Endothelial cell of umbilical vein (primary cell): ENCODE results near the gene LSG1. TPM values are rescaled to one million over a fixed set of nuclear protein-coding genes. Genes with fewer than 3 reads are reported as not detected.

Experiments used
- BruUV-seq: library from RNA; stranded (reverse); fragments of 400-500 nt; replicated peaks from 2 replicates; lab custom pipeline; 2021; lab: Mats Ljungman, UMichigan
- CTCF ChIA-PET: fragments of 300-600, 350-600 bp; sonication (Branson Sonifier 250); formaldehyde crosslinking; loops from one replicate; lab custom pipeline; 2021; ENCODE audit warnings: antibody characterized with exemption, inconsistent platforms; lab: Charles Lee
- POLR2A ChIA-PET: fragments of 300-600, 350-600 bp; sonication (Branson Sonifier 250); formaldehyde crosslinking; loops from one replicate; lab custom pipeline; 2021; ENCODE audit warnings: antibody characterized with exemption, inconsistent platforms; lab: Charles Lee
- DNase-seq: peaks from one replicate; pipeline ENCODE4 v3.0.0-alpha.2; 2011; ENCODE audit warnings: low read depth, low spot score
- FAIRE-seq: peaks from 2 replicates; lab custom pipeline; 2011; peaks lifted over from hg19 to GRCh38; lab: Jason Lieb, UNC
- H2AFZ ChIP-seq: 2 replicates; pipeline ENCODE4 v1.6.0; 2012; ENCODE audit warnings: low read depth, low read length, control low read depth, inconsistent platforms
- H3K27ac ChIP-seq: 2 replicates; pipeline ENCODE4 v1.5.1; 2011; ENCODE audit warnings: low read depth, mild to moderate bottlenecking, control low read depth, low read length, moderate library complexity; ENCODE audit not compliant: insufficient read depth
- H3K27me3 ChIP-seq, 2 experiments: 2 replicates each; pipeline versions ENCODE4 v1.6.0 to v1.6.1; 2011; ENCODE audit warnings: low read length in 2 of 2, mixed read lengths in 1 of 2; ENCODE audit not compliant: control insufficient read depth in 2 of 2, insufficient read depth in 2 of 2
- H3K36me3 ChIP-seq, 2 experiments: 2 replicates in 1 of 2; 3 replicates in 1 of 2; pipeline ENCODE4 v1.5.1; 2011; ENCODE audit warnings: low read length in 2 of 2, mild to moderate bottlenecking in 1 of 2, moderate library complexity in 1 of 2; ENCODE audit not compliant: control insufficient read depth in 2 of 2, insufficient read depth in 2 of 2; ENCODE audit errors: extremely low read depth in 1 of 2
- H3K4me1 ChIP-seq: 3 replicates; pipeline ENCODE4 v1.5.1; 2011; ENCODE audit warnings: mild to moderate bottlenecking, low read length; ENCODE audit not compliant: control insufficient read depth, insufficient read depth; ENCODE audit errors: extremely low read depth
- H3K4me2 ChIP-seq: 2 replicates; pipeline ENCODE4 v1.6.1; 2011; ENCODE audit warnings: low read length, control low read depth, mixed read lengths; ENCODE audit not compliant: insufficient read depth
- H3K4me3 ChIP-seq, 3 experiments: fragments of 200-600 bp in 1 of 3; sonication (generic), shearing (Covaris generic) in 1 of 3; replicated peaks in 1 of 3; 2 replicates each; pipeline ENCODE4 v1.5.1; 2011 to 2016; ENCODE audit warnings: control low read depth in 3 of 3, low read length in 3 of 3, mild to moderate bottlenecking in 2 of 3, inconsistent platforms in 1 of 3, low read depth in 1 of 3, moderate library complexity in 1 of 3; ENCODE audit not compliant: insufficient read depth in 1 of 3
- H3K79me2 ChIP-seq: 2 replicates; pipeline ENCODE4 v1.6.0; 2012; ENCODE audit warnings: low read length, inconsistent platforms; ENCODE audit not compliant: control insufficient read depth, insufficient read depth
- H3K9ac ChIP-seq: replicated peaks from 2 replicates; pipeline ENCODE3; 2011; ENCODE audit warnings: low read length, control low read depth; ENCODE audit not compliant: insufficient read depth; ENCODE audit errors: extremely low read depth
- H3K9me1 ChIP-seq: replicated peaks from 3 replicates; pipeline ENCODE4 v1.6.0; 2011; ENCODE audit warnings: mild to moderate bottlenecking, low read length; ENCODE audit not compliant: control insufficient read depth, insufficient read depth; ENCODE audit errors: extremely low read depth
- H3K9me3 ChIP-seq: replicated peaks from 2 replicates; pipeline ENCODE4 v1.5.1; 2012; ENCODE audit warnings: low read length, inconsistent platforms; ENCODE audit not compliant: control insufficient read depth, insufficient read depth
- H4K20me1 ChIP-seq: replicated peaks from 2 replicates; pipeline ENCODE3; 2011; ENCODE audit warnings: mild to moderate bottlenecking, low read length; ENCODE audit not compliant: control insufficient read depth, insufficient read depth; ENCODE audit errors: extremely low read depth
- EZH2 ChIP-seq: IDR thresholded peaks from 2 replicates; pipeline ENCODE4 v1.6.1; 2012; ENCODE audit warnings: borderline replicate concordance, low read depth, mild to moderate bottlenecking, moderate library complexity, low read length, inconsistent platforms; ENCODE audit not compliant: severe bottlenecking
- FOS ChIP-seq: IDR thresholded peaks from 2 replicates; pipeline ENCODE4 v1.6.1; 2011; ENCODE audit warnings: mild to moderate bottlenecking, low read length, moderate library complexity, borderline replicate concordance; ENCODE audit not compliant: insufficient read depth
- GATA2 ChIP-seq: IDR thresholded peaks from 2 replicates; pipeline ENCODE4 v1.7.0; 2011; ENCODE audit warnings: low read depth, mild to moderate bottlenecking, moderate library complexity, mixed read lengths, low read length; ENCODE audit not compliant: insufficient read length, insufficient read depth
- JUN ChIP-seq: IDR thresholded peaks from 2 replicates; pipeline ENCODE4 v1.6.1; 2011; ENCODE audit warnings: borderline replicate concordance, low read depth; ENCODE audit not compliant: insufficient read length, insufficient read depth
- MAX ChIP-seq: IDR thresholded peaks from 2 replicates; pipeline ENCODE4 v1.6.1; 2011; ENCODE audit not compliant: insufficient read depth, insufficient read length
- MYC ChIP-seq: IDR thresholded peaks from one replicate; pipeline ENCODE4 v1.6.1; 2011; ENCODE audit warnings: mild to moderate bottlenecking, low read depth, low read length
- POLR2A ChIP-seq: IDR thresholded peaks from 2 replicates; pipeline ENCODE4 v1.6.1; 2012; ENCODE audit warnings: low read depth, mild to moderate bottlenecking, control low read depth, low read length
- POLR2AphosphoS5 ChIP-seq: IDR thresholded peaks from 2 replicates; pipeline ENCODE4 v1.6.1; 2012; ENCODE audit warnings: low read depth, mild to moderate bottlenecking, control low read depth, low read length, moderate library complexity; ENCODE audit not compliant: insufficient read depth
- dilution Hi-C: fragments of 300-500 bp; cut with MboI; formaldehyde crosslinking; loops from one replicate; pipeline ENCODE4 v1.15.0; 2019; ENCODE audit warnings: low sequenced_read_pairs; ENCODE audit not compliant: extremely low pct_ligation_motif_present
- intact Hi-C: fragments of 100-400 bp; cut with micrococcal nuclease; formaldehyde crosslinking; loops from one replicate; pipeline ENCODE4 v1.10.0; 2022
- polyA plus RNA-seq, 4 experiments: library from polyadenylated mRNA; depleted of rRNA in 3 of 4; stranded (reverse) in 3 of 4; unstranded in 1 of 4; fragments of >200 nt; gene quantifications; 2 replicates each; pipeline versions ENCODE4 v1.2.1 to v1.2.3, GENCODE V29; 2011 to 2012; ENCODE audit warnings: missing spikeins in 1 of 4
- total RNA-seq: library from RNA; stranded (reverse); gene quantifications from 2 replicates; pipeline ENCODE4 v1.2.3, GENCODE V29; 2021
- TF ChIP-seq, protein P1 (sequence below), 2 donors: IDR thresholded peaks; 1 replicate in 1 of 2; 2 replicates in 1 of 2; pipeline ENCODE4 v1.5.1; 2011; ENCODE audit warnings: low read length in 2 of 2, mild to moderate bottlenecking in 2 of 2, moderate library complexity in 2 of 2, control low read depth in 1 of 2, inconsistent platforms in 1 of 2, low read depth in 1 of 2; ENCODE audit not compliant: insufficient read depth in 1 of 2; ENCODE audit errors: extremely low read depth in 1 of 2

Gene LSG1
- total and polyA plus RNA-seq, 2 donors (not counting 3 experiments of a cell fraction or from before 2014, with no cell fraction given), result 50.0 to 52.7 TPM

DNA sequence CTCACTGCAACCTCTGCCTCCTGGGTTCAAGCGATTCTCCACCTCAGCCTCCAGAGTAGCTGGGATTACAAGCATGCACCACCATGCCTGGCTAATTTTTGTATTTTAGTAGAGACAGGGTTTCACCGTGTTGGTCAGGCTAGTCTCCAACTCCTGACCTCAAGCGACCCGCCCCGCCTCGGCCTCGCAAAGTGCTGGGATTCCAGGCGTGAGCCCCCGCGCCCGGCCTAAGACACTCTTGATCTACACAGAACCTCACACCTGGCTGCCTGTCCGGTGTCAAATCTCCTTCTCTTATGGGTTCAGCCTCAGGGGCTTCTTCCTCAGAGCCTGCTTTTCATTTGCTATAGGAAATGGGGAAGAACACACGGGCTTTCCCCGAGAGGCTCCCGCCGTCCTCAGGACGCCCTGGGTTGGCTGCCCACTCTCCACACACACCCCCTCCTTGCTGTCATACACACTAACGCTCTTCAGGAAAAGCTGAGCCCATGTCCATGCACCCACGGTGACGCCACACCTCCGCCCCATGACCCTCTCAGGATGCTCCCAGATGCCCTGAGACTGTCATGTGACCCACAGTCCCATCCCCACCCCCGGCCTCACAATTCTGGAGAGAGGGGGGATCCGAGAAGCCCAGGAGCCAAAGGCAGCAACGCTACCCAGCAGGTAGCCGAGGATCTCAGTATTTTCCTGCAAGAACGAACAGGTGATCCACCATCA, 49.2 kb downstream of the LSG1 start:
- no peaks in the 10 kb centered on the region for H3K4me1 ChIP-seq
- ChIA-PET CTCF (interaction anchor here (0.7 to 2.8 kb wide), 2 partner anchors 49 to 555 kb away, joined by 3 to 8 read pairs; partner anchors contain the start of gene LSG1), POLR2A (interaction anchor here (0.6 to 0.7 kb wide), 2 partner anchors 355 to 633 kb away, joined by 3 to 6 read pairs; no protein-coding TSS in a partner anchor)
- H3K27me3 ChIP-seq, result no peaks in the 10 kb centered on the region
- DNase-seq (no peak), FAIRE-seq (no peak)
- dilution Hi-C loops, result no loop called here
- H3K27ac ChIP-seq, result no peak overlapping the region
- TF ChIP-seq, protein P1, sequence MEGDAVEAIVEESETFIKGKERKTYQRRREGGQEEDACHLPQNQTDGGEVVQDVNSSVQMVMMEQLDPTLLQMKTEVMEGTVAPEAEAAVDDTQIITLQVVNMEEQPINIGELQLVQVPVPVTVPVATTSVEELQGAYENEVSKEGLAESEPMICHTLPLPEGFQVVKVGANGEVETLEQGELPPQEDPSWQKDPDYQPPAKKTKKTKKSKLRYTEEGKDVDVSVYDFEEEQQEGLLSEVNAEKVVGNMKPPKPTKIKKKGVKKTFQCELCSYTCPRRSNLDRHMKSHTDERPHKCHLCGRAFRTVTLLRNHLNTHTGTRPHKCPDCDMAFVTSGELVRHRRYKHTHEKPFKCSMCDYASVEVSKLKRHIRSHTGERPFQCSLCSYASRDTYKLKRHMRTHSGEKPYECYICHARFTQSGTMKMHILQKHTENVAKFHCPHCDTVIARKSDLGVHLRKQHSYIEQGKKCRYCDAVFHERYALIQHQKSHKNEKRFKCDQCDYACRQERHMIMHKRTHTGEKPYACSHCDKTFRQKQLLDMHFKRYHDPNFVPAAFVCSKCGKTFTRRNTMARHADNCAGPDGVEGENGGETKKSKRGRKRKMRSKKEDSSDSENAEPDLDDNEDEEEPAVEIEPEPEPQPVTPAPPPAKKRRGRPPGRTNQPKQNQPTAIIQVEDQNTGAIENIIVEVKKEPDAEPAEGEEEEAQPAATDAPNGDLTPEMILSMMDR (IDR thresholded peaks at IDR 0.05; ENCODE audit: extremely low read depth in 1 of 2, insufficient read depth in 1 of 2, low read depth in 1 of 2, low read length in 2 of 2), result no peak
- TF ChIP-seq EZH2 (no peak), MAX (no peak), POLR2AphosphoS5 (no peak), POLR2A (no peak), JUN (no peak), FOS (no peak), GATA2 (no peak), MYC (no peak)
- H3K9me3 ChIP-seq, result no peaks in the 10 kb centered on the region
- no peak overlapping the region for H3K4me3 ChIP-seq
- H3K36me3 ChIP-seq, result peaks cover 25 to 60% of the 10 kb centered on the region in 2 experiments
- no peaks in the 10 kb centered on the region for H4K20me1 ChIP-seq
- BruUV-seq, result no TSS peak
- H2AFZ ChIP-seq, result no peak overlapping the region
- H3K4me2 ChIP-seq, result no peak overlapping the region
- intact Hi-C loops, result no loop called here
- no peak overlapping the region for H3K9ac ChIP-seq
- no peaks in the 10 kb centered on the region for H3K79me2 ChIP-seq
- no peaks in the 10 kb centered on the region for H3K9me1 ChIP-seq
